ENCODE data around the gene BCL2L12. TPM values are rescaled to one million over a fixed set of nuclear protein-coding genes. Genes with fewer than 3 reads are reported as not detected.

The BCL2L12 gene
- total RNA-seq, 1 donor from 2014 or later, result 12.6 TPM

DNA sequence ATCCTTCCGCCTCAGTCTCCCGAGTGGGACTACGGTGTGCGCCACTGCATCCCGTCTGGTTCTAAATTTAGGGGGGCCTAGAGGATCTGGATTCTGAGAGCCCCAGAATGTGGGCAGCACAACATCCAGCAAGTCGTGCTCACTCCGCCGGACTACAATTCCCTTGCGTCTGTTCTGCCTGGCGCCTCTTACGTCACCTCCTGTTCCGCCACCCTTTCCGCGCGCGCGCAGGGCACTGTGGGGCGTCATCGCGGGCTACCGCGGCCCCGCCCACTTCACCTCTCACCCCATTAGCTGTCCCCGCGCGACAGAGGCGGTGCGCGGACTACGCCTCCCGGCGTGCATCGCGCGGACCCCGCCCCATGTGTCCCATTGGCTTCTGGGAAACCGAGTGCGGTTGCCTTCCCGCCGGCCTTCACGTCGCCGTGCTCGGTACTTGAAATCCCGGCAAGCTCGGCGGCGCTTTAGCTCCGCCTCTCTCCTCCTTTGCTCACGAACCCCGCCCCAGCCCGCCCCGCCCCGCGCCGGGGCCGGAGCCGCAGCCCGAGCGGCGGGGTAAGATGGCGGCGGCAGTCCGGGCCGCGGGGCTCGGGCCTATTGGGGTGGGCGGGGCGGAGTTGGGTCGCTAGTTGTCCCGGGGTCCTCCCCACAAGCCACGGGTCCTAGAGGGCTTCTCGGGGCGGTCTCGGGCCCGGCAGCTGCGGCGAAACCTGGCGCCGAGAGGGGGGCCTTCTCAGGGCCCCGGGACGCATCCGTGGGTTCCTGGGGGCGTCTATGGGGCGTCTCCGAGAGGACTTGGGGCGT lies 23.8 kb upstream of the BCL2L12 start, which contains the start of gene SCAF1:
SCAF1 (plus strand) TSS at position 522 of the 804 bp plus-strand sequence. CDS start 2,818 bp downstream, outside the sequence.
- peak; percentile 99 for DNase-seq (ENCODE audit: low spot score)

DNA sequence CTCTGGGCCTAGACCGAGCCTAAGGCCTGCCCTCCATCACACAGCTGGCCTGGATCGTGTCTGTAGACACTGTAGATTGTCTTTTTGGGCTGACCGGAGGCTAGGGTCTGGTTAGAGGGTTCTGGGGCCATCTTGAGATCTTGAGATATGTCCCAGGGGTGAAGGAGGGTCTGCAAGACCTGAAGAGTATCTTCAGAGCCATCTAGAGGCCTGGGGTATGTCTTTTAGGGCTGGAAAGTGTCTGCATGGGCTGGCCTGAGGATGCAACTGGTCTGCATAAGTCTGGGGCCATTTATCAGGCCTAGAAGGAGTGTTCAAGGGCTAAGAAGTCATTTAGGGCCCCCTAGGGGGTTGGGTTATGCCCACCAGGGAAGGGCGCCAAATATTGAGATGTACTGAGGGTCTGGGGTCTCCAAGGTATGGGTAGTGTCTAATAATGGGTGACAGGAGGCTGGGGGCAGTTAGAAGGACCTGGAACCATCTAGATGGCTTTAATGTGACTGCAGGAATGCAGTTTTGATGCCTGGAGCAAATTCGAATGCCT lies 23.2 kb upstream of the BCL2L12 start:
- DNase-seq (ENCODE audit: low spot score), result no peak

DNA sequence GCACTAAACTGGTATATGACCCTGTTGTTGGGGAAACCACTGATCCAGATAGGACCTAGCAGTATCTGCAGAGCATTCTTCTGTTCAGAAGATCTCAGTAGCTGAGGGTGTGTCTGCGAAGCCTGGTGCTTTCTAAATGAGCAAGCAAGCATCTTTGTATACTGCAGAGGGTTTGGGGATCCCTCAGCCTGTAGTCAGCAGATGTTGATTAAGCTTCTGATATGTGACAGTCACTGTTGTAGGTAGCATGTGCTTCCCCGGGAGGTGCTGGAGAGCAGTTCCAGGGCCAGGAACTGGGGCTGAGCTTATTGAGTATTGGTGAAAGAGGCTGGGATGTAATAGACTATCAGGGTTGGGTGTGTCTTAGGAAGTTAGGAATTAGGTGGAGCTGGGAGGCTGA lies 22.3 kb upstream of the BCL2L12 start:
- no peak for DNase-seq (ENCODE audit: low spot score)

DNA sequence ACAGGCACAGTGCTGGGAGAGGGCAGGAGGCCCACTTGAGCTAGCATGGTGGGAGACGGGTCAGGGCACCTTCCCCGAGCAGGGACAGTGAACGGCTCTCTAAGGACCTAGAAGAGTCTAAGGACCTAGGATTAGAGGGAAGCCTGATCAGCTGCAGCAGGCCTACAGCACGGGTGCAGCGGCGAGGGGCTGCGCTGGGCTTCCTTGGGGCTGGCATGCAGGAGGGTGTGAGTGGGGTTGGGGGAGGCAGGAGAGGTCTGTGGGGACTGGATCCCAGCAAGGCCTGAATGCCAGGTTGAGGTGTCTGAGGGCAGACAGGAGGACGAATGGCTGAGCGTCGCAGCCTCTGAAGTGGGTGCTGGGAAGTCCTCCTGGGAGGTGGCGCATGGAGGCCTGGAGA lies 20.1 kb upstream of the BCL2L12 start:
- no peak for DNase-seq (ENCODE audit: low spot score)

DNA sequence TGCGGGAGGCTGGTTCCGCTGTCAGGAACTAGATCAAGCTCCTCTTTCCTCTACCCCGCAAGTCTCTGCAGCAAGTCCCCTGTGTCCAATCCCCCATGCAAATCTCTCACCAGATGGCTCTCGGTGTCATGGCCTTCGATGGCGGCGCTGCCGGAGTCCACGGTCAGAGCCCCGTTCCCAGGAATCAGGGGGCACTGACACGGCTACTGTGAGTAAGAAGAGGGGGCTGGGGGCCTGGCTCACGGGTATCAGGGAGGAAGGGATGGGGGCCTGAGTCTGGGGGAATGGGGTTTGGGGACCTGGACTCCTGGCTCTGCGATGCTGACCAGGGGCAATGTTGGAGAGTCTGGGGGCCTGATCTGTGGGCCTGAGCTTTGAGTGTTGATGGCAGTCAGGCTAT lies 19.7 kb upstream of the BCL2L12 start:
- DNase-seq (ENCODE audit: low spot score), result no peak

DNA sequence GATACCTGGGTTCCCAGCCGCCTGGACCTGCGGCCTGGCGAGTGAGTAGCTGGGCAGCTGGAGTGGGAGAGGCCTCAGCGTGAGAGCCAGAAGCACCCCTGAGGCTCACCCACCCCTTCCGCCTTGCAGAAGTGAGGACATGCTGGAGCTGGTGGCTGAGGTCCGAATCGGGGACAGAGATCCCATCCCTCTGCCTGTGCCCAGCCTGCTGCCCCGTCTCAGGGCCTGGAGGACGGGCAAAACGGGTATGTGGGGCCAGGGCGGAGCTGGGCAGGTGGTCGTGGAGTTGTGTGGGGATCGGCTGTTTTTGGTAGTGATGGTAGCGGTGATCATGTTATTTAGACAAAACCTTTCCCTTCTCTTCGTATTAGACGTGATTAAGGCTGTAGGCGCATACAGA lies 19.1 kb upstream of the BCL2L12 start:
- no peak for DNase-seq (ENCODE audit: low spot score)

DNA sequence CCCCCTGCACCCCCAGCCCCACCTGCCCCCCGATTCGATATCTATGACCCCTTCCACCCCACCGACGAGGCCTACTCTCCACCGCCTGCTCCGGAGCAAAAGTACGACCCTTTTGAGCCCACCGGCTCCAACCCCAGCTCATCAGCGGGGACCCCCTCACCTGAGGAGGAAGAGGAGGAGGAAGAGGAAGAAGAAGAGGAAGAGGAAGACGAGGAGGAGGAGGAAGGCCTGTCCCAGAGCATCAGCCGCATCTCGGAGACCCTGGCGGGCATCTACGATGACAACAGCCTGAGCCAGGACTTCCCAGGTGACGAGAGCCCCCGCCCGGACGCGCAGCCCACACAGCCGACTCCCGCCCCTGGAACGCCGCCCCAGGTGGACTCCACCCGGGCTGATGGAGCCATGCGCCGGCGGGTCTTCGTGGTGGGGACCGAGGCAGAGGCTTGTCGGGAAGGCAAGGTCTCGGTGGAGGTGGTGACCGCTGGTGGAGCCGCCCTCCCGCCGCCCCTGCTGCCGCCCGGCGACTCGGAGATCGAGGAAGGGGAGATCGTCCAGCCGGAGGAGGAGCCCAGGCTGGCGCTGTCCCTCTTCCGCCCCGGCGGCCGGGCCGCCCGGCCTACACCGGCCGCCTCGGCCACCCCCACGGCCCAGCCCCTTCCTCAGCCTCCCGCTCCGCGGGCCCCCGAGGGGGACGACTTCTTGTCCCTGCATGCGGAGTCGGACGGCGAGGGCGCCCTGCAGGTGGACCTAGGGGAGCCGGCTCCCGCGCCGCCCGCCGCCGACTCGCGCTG lies 14.5 kb upstream of the BCL2L12 start:
- no peak for DNase-seq (ENCODE audit: low spot score)

DNA sequence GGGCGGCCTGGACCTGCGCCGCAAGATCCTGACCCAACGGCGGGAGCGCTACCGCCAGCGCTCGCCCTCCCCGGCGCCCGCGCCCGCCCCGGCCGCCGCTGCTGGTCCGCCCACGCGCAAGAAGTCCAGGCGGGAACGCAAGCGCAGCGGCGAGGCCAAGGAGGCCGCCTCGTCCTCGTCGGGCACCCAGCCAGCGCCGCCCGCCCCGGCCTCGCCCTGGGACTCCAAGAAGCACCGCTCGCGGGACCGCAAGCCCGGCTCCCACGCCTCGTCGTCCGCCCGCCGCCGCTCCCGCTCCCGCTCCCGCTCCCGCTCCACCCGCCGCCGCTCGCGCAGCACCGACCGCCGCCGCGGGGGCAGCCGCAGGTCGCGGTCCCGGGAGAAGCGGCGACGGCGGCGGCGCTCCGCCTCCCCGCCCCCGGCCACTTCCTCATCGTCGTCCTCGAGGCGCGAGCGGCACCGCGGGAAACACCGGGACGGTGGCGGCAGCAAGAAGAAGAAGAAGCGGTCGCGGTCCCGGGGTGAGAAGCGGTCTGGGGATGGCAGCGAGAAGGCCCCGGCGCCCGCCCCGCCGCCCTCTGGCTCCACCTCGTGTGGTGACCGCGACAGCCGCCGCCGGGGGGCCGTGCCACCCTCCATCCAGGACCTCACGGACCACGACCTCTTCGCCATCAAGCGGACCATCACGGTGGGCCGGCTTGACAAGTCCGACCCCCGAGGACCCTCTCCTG lies 13.7 kb upstream of the BCL2L12 start:
- no peak for DNase-seq (ENCODE audit: low spot score)

DNA sequence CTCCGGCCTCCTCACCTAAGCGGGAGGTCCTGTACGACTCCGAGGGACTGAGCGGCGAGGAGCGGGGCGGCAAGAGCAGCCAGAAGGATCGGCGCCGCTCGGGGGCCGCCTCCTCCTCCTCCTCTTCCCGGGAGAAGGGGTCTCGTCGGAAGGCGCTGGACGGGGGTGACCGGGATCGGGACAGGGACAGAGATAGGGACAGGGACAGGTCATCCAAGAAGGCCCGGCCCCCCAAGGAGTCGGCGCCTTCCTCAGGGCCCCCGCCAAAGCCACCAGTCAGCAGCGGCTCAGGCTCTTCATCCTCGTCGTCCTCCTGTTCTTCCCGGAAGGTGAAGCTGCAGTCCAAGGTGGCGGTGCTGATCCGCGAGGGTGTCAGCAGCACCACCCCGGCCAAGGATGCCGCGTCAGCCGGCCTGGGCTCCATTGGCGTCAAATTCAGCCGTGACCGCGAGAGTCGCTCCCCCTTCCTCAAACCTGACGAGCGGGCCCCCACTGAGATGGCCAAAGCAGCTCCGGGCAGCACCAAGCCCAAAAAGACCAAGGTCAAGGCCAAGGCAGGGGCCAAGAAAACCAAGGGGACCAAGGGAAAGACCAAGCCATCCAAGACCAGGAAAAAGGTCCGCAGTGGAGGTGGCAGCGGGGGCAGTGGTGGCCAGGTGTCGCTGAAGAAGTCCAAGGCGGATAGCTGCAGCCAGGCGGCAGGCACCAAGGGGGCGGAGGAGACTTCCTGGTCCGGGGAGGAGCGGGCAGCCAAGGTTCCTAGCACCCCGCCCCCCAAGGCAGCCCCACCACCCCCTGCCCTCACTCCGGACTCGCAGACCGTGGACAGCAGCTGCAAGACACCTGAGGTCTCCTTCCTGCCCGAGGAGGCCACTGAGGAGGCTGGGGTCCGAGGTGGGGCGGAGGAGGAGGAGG lies 12.9 kb upstream of the BCL2L12 start:
- DNase-seq (ENCODE audit: low spot score), result no peak

DNA sequence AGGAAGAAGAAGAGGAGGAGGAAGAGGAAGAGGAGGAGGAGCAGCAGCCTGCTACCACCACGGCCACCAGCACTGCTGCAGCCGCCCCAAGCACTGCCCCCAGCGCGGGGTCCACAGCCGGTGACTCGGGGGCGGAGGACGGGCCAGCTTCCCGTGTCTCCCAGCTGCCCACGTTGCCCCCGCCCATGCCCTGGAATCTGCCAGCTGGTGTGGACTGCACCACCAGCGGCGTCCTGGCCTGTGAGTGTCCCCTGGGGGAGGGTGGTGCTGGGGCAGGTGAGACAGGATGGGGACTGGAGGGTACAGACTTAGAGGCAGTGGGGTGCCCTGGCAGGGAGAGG lies 12.3 kb upstream of the BCL2L12 start:
- no peak for DNase-seq (ENCODE audit: low spot score)

DNA sequence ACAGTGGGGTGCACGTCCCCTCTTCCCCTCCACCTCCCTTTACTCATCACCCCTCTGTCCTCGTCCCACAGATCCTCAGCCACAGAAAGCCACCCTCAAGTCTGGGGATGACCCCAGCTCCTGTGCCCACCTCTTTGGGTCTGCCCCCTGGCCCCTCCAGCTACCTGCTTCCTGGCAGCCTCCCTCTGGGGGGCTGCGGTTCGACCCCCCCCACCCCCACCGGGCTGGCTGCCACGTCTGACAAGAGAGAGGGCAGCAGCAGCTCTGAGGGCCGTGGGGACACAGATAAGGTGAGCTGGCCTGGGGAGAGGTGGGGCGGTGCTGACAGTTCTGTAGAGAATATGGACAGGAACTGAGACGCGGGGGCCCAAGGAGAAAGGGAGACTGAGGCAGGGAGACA lies 11.2 kb upstream of the BCL2L12 start:
- DNase-seq (ENCODE audit: low spot score), result no peak

DNA sequence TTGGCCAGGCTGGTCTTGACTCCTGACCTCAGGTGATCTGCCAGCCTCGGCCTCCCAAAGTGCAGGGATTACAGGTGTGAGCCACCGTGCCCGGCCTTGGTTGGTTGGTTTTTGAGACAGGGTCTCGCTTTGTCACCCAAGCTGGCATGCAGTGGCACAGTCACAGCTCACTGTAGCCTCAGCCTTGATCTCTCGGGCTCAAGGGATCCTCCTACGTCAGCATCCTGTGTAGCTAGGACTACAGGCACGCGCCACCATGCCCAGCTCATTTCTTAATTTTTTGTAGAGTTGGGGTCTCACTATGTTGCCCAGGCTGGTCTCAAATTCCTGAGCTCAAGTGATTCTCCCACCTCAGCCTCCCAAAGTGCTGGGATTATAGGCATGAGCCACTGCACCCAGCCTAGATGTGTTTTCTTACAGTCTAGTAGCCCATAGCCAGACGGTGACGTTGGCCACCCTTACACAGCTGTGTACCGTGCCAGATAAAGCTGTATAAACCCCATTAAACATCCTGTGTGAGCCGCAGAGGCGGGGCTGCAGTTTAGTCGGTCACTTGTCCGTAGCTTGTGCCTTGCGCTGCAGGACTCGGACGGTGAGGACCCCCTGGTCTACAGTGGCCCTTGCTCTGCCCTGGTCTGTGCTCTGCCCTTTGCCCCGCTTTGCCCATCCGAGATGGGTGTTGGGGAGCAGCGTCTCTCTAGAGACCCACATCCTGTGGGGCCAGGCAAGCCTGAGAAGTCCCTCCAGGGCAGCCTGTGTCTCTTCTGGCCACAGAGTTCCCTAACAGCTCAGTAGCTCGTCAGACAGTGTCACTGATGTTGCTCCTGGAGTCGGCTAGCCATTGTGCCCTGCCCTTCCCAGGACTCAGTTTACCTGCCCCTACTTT lies 9.9 kb upstream of the BCL2L12 start:
- no peak for DNase-seq (ENCODE audit: low spot score)

DNA sequence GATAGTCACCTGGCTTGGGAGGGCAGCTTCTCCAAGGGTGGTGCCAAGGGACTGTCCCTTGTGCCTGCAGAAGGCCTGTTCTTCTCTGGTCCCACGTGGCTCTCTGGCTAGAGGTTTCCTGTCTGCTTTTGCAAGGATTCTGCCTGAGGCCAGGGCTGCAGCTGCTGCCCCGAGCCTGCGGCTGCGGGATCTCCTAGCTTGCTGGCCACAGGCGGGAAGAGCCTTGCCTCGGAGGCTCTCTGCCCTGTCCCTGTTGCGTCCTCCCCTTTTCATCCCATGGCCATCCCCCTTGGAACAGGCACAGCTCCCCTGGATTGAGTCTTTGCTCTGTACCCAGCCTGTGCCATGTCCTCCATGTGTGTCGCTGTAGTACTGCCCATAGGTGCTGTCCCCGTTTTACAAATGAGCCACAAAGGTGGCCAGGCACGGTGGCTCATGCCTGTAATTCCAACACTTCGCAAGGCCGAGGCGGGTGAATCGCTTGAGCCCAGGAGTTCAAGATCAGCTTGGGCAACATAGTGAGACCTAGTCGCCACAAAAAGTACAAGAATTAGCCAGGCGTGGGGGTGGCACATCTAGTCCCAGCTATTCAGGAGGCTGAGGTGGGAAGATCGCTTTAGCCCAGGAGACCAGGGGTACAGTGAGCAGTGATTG lies 9.2 kb upstream of the BCL2L12 start:
- no peak for DNase-seq (ENCODE audit: low spot score)

DNA sequence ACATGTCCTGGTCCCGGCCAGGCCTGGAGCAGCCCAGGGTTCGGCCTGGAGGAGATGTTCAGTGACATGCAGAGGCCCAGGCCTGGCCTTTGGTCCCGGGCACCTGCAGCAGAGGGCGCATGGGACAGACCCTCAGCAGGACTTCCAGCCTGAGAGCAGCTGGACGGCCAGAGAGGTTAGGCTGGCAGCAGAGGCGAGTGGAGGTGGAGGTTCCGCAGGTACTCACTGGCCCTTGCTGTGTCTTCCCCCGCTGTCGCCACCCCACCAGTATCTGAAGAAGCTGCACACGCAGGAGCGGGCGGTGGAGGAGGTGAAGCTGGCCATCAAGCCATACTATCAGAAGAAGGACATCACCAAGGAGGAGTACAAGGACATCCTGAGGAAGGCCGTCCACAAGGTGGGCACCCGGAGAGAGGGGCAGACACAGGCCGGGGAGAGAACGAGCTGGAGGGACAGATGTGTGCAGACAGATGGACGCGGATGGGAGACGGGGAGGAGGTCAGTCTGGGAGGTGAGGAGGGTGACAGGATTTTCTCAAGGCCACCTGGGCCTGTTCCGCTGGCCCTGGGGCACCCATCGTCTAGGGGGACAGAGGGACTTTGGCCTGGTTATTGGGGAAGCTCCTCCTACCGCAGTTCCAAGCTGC lies 8.1 kb upstream of the BCL2L12 start:
- DNase-seq (ENCODE audit: low spot score), result no peak

DNA sequence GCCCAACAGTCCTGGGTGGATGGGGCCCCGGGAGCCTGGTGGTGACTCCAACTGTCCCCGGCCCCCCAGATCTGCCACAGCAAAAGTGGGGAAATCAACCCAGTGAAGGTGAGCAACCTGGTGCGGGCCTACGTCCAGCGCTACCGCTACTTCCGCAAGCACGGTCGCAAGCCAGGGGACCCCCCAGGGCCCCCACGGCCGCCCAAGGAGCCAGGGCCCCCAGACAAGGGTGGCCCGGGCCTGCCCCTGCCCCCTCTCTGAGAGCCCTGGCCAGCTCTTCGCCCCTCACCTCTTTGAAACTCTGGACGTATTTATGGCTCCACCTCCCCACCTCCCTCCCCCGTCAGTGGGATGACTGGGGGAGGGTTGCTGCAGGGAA lies 7.6 kb upstream of the BCL2L12 start:
- DNase-seq (ENCODE audit: low spot score), result no peak

DNA sequence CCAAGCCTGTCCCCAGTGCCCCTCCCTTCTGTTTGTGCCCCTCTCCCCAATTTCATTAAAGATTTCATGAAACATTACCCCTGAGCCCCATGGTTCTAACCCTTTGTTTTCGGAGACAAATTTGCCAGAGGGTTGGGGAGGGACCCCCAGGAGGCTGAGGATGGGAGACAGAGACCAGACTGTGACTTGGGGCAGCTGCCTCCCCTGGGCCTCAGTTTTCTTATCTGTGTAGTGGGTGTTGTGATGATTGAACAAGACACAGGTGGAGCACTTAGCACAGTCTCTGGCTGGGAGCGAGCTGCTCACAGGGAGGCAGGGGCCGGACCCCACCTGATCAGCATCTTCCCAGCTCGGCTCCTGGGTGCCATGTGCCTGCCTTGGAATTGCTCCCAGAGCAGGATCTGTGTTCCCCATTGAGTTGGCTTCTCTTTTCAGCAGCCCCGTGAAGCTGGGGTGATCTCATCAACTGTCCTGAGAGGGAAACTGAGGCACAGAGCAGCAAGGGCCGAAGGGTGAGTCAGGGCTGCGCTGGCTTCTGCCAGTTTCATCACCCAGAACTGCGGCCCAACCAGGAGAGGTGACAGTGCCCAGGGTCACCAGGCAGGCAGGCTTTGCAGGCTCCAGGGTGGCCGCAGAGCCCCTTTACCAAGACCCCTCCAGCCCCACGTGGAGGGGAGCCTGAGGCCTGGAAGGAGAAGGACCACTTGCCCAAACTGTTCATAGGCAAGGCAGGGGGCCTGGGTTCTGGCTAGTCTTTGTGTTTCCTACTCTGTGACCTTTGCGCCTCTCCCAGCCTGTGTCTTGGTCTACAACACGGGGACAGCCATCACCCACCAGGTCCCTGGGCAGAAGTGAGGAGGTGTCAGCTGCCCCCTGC lies 6.9 kb upstream of the BCL2L12 start:
- no peak for DNase-seq (ENCODE audit: low spot score)

DNA sequence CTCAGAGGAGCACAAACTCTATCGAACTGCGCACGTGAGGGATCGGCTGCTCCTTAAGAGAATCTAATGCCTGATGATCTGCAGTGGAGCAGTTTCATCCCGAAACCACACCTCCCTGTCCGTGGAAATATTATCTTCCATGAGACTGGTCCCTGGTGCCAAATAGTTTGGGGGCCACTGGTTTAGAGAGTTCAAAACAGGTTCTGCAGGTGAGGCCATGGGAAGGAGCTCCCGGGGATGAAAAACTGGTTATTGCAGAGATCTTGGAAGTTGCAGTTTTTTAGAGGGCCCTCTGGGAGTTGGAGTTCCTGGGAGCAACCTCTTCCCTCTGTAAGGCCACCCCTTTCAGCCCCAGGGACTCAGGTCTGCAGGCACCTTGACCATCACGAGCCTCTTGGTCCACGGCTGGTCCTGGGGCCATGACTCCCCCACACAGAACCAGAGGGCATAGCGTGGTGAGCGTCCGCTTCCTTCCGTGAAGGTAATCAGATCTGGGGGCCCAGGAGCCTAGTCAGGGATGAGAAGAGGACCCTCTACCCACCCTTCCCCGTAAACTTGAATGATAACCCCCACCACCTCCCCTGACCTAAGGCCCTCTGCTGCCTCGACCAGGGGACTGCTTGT lies 5.3 kb upstream of the BCL2L12 start:
- DNase-seq (ENCODE audit: low spot score), result no peak

DNA sequence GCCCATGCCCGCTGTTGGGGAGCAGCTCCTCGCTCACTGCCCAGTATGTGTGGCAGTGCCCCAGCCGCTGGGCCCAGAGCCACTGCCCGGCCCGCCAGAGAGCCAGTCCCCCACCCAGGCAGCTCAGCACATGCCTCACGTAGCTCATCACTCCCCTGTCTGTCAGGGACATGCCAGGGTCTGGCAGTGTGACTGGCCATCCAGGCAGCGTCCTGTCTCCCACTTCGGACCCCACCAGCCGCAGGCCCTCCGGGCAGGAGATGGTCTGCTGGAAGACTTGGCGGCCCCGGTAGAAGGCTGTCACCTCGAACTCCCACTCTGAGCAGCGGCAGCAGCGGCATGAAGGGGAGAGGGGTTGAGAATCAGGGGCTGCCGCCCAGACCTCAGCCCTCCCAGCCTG lies 3.7 kb upstream of the BCL2L12 start:
- DNase-seq (ENCODE audit: low spot score), result no peak

Measured in ureter (tissue), 1 donor.